HK-2 (cell line): ENCODE measurements around the gene ZNF780B.
"Not testable (repeated sequence)": the region's sequence is repeated elsewhere in the genome, so short reads cannot be mapped to it uniquely, and the experiment has no call there.

Experiments used
- DNase-seq: peaks from one replicate; pipeline ENCODE4 v3.0.0-alpha.2; 2018; ENCODE audit not compliant: unreplicated experiment

Gene ZNF780B

GRCh38 chr19:40038047-40038446 is 18.0 kb downstream of the ZNF780B start:
- DNase-seq = not testable (repeated sequence)

GRCh38 chr19:40035996-40036395 is 20.0 kb downstream of the ZNF780B start:
- no peak for DNase-seq

GRCh38 chr19:40033989-40034560 is 22.0 kb downstream of the ZNF780B start:
- no peak for DNase-seq

GRCh38 chr19:40026597-40026970 is 29.4 kb downstream of the ZNF780B start:
- DNase-seq = no peak

- no peak for DNase-seq
Measured at GRCh38 chr19:40025938-40026596, 30.0 kb downstream of the ZNF780B start.

GRCh38 chr19:40023969-40024368 is 32.1 kb downstream of the ZNF780B start:
- DNase-seq = no peak

- no peak for DNase-seq
Measured at GRCh38 chr19:40013991-40014390, 42.0 kb downstream of the ZNF780B start.

- no peak for DNase-seq
Measured at GRCh38 chr19:40009674-40010073, 46.4 kb downstream of the ZNF780B start.

- peak; percentile 40 for DNase-seq
Measured at GRCh38 chr19:40006273-40006691, 49.7 kb downstream of the ZNF780B start.

GRCh38 chr19:40005691-40006272 is 50.2 kb downstream of the ZNF780B start:
- DNase-seq = no peak

- no peak for DNase-seq
Measured at GRCh38 chr19:39998501-39998900, 57.5 kb downstream of the ZNF780B start.

GRCh38 chr19:39997638-39998216 is 58.3 kb downstream of the ZNF780B start:
- DNase-seq = no peak

GRCh38 chr19:39996811-39997637 is 59.0 kb downstream of the ZNF780B start, which contains the start of gene ZNF546:
TSS of gene ZNF546 (plus strand) at chr19:39997060. CDS start at chr19:39998327, 1,267 bp downstream.
- DNase-seq = peak; percentile 94

GRCh38 chr19:39996218-39996810 is 59.7 kb downstream of the ZNF780B start:
- no peak for DNase-seq

GRCh38 chr19:39995794-39996193 is 60.2 kb downstream of the ZNF780B start:
- no peak for DNase-seq

GRCh38 chr19:39994361-39994760 is 61.7 kb downstream of the ZNF780B start:
- no peak for DNase-seq

- no peak for DNase-seq
Measured at GRCh38 chr19:39993605-39994004, 62.4 kb downstream of the ZNF780B start.

- no peak for DNase-seq
Measured at GRCh38 chr19:39987596-39987995, 68.4 kb downstream of the ZNF780B start.

- no peak for DNase-seq
Measured at GRCh38 chr19:39987167-39987566, 68.9 kb downstream of the ZNF780B start.

- no peak for DNase-seq
Measured at GRCh38 chr19:39986643-39987042, 69.4 kb downstream of the ZNF780B start.

- DNase-seq = no peak
Measured at GRCh38 chr19:39983695-39984300, 72.2 kb downstream of the ZNF780B start.
